Breast epithelium (tissue), 3 donors: ENCODE measurements around the gene IMP3.

Experiments used
- POLR2A ChIP-seq: fragments of 450-650 bp; IDR thresholded peaks from one replicate; pipeline ENCODE4 v1.6.1; 2016; ENCODE audit warnings: antibody characterized with exemption, mild to moderate bottlenecking, moderate library complexity
- POLR2AphosphoS5 ChIP-seq, 3 donors: sonication (generic); formaldehyde crosslinking; IDR thresholded peaks; one replicate each; pipeline ENCODE4 v1.6.1; 2017; ENCODE audit warnings: antibody characterized with exemption in 3 of 3

DNA sequence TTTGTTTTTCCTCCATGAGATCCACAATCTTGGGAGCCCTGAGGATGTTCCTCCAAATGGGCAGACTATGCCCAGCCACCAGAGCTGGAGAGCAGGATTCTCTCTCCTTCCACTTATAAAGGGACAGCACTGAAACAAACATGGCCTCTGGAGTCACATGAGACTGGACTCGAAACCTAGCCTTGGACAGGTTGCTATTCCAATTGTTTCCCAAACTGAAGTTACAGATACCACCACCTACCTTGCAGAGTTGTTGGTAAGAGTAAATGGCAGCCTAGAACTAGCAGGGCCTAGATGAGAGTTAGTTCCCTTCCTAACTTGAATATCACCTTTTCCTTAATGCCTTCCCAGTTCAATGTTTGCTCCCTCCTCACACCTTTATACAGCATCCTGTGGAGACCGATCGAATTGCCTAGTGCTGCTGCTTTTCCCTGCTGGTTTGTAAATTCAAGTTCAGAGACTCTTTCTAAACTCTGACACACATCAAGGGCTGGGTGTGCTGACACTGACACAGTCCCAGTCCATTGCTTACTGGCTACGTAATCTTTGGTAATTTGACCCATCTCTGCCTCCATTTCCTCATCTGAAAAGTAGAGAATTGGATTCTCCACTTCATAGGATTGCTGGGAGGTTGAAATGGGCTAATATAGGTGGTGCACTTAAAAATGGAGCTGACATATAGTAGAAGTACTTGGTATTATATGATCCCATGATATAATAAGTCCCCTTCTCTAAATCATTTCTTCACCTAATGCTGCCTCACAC is 2.6 kb downstream of the IMP3 start:
- TF ChIP-seq POLR2AphosphoS5 (IDR thresholded peaks at IDR 0.05) (no peak), POLR2A (no peak)
